ENCODE measurements around the gene ACAD10.
A peak's percentile ranks its signal among the peaks of the same experiment; 100 is the strongest.

DNA sequence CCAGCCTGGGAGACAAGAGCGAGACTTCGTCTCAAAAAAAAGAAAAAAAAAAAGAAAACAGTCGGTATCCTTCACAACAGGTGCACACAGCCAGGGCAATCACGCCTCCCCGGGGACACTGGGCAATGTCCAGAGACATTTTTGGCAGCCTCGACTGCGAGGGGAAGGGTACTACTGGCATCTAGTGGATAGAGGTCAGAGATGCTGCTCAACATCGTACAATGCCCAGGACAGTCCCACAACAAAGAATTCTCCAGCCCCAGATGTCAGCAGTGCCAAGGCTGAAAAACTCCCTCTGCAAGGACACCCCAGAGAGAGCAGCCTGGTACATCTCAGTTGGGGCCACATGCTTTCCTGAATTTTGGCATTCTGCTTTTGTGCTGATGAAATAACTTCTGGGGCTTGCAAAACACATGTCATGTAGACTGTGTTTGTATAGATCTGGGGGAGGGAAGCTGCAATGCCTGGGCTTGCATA, 102.4 kb downstream of the ACAD10 start:
- TF ChIP-seq EP300 (IDR thresholded peaks at IDR 0.05; ENCODE audit: borderline replicate concordance): no peak
- no peak for TF ChIP-seq TAF1 (IDR thresholded peaks at IDR 0.05; ENCODE audit: low read depth)
- TF ChIP-seq CEBPB (IDR thresholded peaks at IDR 0.05): no peak
- TF ChIP-seq, protein P1, sequence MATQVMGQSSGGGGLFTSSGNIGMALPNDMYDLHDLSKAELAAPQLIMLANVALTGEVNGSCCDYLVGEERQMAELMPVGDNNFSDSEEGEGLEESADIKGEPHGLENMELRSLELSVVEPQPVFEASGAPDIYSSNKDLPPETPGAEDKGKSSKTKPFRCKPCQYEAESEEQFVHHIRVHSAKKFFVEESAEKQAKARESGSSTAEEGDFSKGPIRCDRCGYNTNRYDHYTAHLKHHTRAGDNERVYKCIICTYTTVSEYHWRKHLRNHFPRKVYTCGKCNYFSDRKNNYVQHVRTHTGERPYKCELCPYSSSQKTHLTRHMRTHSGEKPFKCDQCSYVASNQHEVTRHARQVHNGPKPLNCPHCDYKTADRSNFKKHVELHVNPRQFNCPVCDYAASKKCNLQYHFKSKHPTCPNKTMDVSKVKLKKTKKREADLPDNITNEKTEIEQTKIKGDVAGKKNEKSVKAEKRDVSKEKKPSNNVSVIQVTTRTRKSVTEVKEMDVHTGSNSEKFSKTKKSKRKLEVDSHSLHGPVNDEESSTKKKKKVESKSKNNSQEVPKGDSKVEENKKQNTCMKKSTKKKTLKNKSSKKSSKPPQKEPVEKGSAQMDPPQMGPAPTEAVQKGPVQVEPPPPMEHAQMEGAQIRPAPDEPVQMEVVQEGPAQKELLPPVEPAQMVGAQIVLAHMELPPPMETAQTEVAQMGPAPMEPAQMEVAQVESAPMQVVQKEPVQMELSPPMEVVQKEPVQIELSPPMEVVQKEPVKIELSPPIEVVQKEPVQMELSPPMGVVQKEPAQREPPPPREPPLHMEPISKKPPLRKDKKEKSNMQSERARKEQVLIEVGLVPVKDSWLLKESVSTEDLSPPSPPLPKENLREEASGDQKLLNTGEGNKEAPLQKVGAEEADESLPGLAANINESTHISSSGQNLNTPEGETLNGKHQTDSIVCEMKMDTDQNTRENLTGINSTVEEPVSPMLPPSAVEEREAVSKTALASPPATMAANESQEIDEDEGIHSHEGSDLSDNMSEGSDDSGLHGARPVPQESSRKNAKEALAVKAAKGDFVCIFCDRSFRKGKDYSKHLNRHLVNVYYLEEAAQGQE (IDR thresholded peaks at IDR 0.05; ENCODE audit: low read depth): no peak
- TF ChIP-seq FOXM1 (IDR thresholded peaks at IDR 0.05; ENCODE audit: borderline replicate concordance, low read depth): no peak
- no peak for TF ChIP-seq YY1 (IDR thresholded peaks at IDR 0.05; ENCODE audit: low read depth)
- peak; percentile 56 for TF ChIP-seq RAD21 (IDR thresholded peaks at IDR 0.05; ENCODE audit: low read depth)
- TF ChIP-seq, protein P2, sequence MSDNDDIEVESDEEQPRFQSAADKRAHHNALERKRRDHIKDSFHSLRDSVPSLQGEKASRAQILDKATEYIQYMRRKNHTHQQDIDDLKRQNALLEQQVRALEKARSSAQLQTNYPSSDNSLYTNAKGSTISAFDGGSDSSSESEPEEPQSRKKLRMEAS (IDR thresholded peaks at IDR 0.05): no peak
- TF ChIP-seq TCF12 (IDR thresholded peaks at IDR 0.05; ENCODE audit: low read depth): no peak
- TF ChIP-seq EGR1 (IDR thresholded peaks at IDR 0.05): no peak
- TF ChIP-seq ZBTB7A (IDR thresholded peaks at IDR 0.05; ENCODE audit: low read depth): no peak
- no peak for TF ChIP-seq CREB1 (IDR thresholded peaks at IDR 0.05; ENCODE audit: low read depth)
- no peak for TF ChIP-seq NFIC (IDR thresholded peaks at IDR 0.05)
